Psoas muscle (tissue), 8 donors: ENCODE measurements around the gene SERP1. TPM values are rescaled to one million over a fixed set of nuclear protein-coding genes. Genes with fewer than 3 reads are reported as not detected.

Experiments used
- ATAC-seq, 4 donors: fragments of 200-7000 bp; cut with Tn5 transposase; one replicate each; pipeline ENCODE4 v1.9.1; 2020; ENCODE audit warnings: moderate library complexity in 3 of 4, mild to moderate bottlenecking in 2 of 4
- DNase-seq, 2 donors: peaks; one replicate each; pipeline ENCODE4 v3.0.0-alpha.2; 2020
- H3K27ac ChIP-seq: fragments of 200-600 bp; one replicate; pipeline ENCODE4 v1.8.0; 2022
- H3K27me3 ChIP-seq, 3 donors: fragments of 200-600 bp in 1 of 3; one replicate each; pipeline versions ENCODE4 v1.6.1 to v1.8.0; 2013 to 2022; ENCODE audit warnings: low read length in 2 of 3, mild to moderate bottlenecking in 2 of 3, moderate library complexity in 1 of 3; ENCODE audit not compliant: insufficient read depth in 3 of 3
- H3K36me3 ChIP-seq, 2 donors: fragments of 200-600 bp in 1 of 2; one replicate each; pipeline versions ENCODE4 v1.6.1 to v1.8.0; 2013 to 2022; ENCODE audit warnings: low read depth in 1 of 2, mild to moderate bottlenecking in 1 of 2, moderate library complexity in 1 of 2; ENCODE audit not compliant: insufficient read depth in 1 of 2
- H3K4me1 ChIP-seq: fragments of 200-600 bp; one replicate; pipeline ENCODE4 v1.8.0; 2022
- H3K4me3 ChIP-seq: fragments of 200-600 bp; one replicate; pipeline ENCODE4 v1.8.0; 2022; ENCODE audit warnings: mild to moderate bottlenecking
- H3K9me3 ChIP-seq: fragments of 200-600 bp; one replicate; pipeline ENCODE4 v1.8.0; 2022
- WGBS, 3 donors: extraction: QIAGEN DNeasy Blood & Tissue Kit; methylation state at CpG; one replicate each; pipeline versions ENCODE4 v1.1.6 to v1.1.7; 2013; 5-methylcytosine and 5-hydroxymethylcytosine counted together
- intact Hi-C, 2 donors: fragments of 100-400 bp; cut with DNase I; formaldehyde crosslinking; loops; one replicate each; pipeline versions ENCODE4 v1.11.0 to v1.14.2; 2022
- polyA plus RNA-seq, 3 donors: library from polyadenylated mRNA; stranded (reverse); fragments of 200-250 nt; gene quantifications; one replicate each; pipeline ENCODE4 v1.2.3, GENCODE V29; 2013
- total RNA-seq, 4 donors: library from RNA; stranded (reverse); fragmentation: NEBNext Ultra II Directional in 2 of 4; extraction: Animal tissue kit (Norgen Biotek cat#: 25700) in 2 of 4; gene quantifications; one replicate each; pipeline versions ENCODE4 v1.2.1 to v1.2.4, GENCODE V29; 2021 to 2023
- TF ChIP-seq, protein P1 (sequence below): fragments of 200-600 bp; IDR thresholded peaks from one replicate; pipeline ENCODE4 v1.8.0; 2022; ENCODE audit warnings: antibody characterized with exemption
- donor health status: healthy with polysubstance abuse.
- donor health status: DM: no; HTN: no; CAD: no; lungs with moderate emphysema.
- donor health status: Bipolar disorder and iron deficiency.
- donor health status: healthy.
- donor health status: DM: yes; HTN: yes; CAD: no.
- donor health status: DM: no; HTN: no; CAD: no.
- donor health status: DM: no; HTN: no; CAD: no.
- donor health status: DM: yes; HTN: yes; CAD: no.

SERP1 gene
- total and polyA plus RNA-seq, 7 donors, result 13.2 to 60.2 (median 17.8) TPM

DNA sequence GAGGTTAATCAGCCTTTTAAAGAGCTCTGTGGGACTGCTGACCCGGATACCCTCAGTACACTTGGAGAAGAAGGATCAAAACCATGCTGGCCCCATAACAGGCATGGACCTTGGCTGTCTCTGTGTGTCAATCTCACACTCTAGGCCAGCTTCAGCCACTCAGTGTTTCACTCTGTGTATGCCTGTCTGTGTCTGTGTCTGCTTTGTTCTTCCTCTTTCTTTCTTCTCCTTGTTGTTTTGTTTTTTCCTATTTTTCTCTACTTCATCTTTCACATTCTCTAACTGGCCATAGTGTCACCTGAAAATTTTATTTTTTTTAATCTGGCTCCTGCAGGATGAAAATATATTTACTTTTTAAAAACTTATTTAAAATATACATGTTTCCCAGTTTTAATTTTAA lies 51.1 kb downstream of the SERP1 start:
- no peaks in the 10 kb centered on the region for H3K36me3 ChIP-seq
- TF ChIP-seq, protein P1, sequence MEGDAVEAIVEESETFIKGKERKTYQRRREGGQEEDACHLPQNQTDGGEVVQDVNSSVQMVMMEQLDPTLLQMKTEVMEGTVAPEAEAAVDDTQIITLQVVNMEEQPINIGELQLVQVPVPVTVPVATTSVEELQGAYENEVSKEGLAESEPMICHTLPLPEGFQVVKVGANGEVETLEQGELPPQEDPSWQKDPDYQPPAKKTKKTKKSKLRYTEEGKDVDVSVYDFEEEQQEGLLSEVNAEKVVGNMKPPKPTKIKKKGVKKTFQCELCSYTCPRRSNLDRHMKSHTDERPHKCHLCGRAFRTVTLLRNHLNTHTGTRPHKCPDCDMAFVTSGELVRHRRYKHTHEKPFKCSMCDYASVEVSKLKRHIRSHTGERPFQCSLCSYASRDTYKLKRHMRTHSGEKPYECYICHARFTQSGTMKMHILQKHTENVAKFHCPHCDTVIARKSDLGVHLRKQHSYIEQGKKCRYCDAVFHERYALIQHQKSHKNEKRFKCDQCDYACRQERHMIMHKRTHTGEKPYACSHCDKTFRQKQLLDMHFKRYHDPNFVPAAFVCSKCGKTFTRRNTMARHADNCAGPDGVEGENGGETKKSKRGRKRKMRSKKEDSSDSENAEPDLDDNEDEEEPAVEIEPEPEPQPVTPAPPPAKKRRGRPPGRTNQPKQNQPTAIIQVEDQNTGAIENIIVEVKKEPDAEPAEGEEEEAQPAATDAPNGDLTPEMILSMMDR, result no peak
- H3K27ac ChIP-seq, result no peak overlapping the region
- H3K4me3 ChIP-seq, result no peak overlapping the region
- no peaks in the 10 kb centered on the region for H3K4me1 ChIP-seq
- DNase-seq (no peak), ATAC-seq (peak in 1 of 4 donors; percentile 33)
- H3K9me3 ChIP-seq, result no peaks in the 10 kb centered on the region
- 79 to 89% (median 87%) methylated on average over 1 of the region's 1 CpG for WGBS, 3 donors
- no peaks in the 10 kb centered on the region for H3K27me3 ChIP-seq
- intact Hi-C loops, result loop anchor here (2.0 to 10.0 kb wide), 7 partner anchors 83 to 560 kb away; no protein-coding TSS in a partner anchor

DNA sequence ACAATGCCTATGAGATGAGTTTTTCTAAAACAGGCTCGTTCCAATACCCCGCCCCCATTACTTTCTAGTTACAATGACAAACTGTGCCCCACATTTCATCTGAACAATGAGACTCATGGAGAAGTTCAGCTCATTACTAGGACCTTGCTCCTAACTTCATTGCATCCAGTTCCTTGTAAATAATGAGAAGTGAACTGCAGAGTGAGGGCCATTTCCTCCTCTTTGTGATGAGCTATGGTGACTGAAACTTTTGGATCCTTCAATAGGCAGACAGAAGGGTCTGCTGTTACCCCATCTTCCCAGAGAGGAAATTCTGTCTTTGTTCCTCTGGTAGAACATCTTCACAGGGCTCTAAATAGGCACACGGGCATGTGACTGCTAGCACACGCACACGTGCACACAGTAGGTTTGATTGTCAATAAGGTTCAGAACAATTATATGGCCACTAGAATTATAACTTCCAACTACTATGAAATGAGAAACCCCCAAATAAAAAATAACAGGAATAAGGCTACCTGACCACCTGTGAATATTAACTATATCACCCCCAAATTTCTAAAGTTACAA lies 51.8 kb downstream of the SERP1 start:
- intact Hi-C loops, result loop anchor here in 1 of 2 donors (2.0 to 10.0 kb wide), 4 partner anchors 208 to 560 kb away; no protein-coding TSS in a partner anchor
- Histone ChIP-seq H3K4me3 (no peak overlapping the region), H3K4me1 (no peaks in the 10 kb centered on the region), H3K36me3 (no peaks in the 10 kb centered on the region), H3K27ac (no peak overlapping the region), H3K9me3 (no peaks in the 10 kb centered on the region), H3K27me3 (no peaks in the 10 kb centered on the region)
- TF ChIP-seq, protein P1, result no peak
- ATAC-seq (no peak), DNase-seq (no peak)
- 89 to 93% (median 92%) methylated on average over 5 of the region's 5 CpGs for WGBS, 3 donors

Other genes with a start within 250 kb of the SERP1 start
- gene TSC22D2, start 138.2 kb downstream of the SERP1 start, total RNA-seq, result 10 to 100 TPM; 29.7 to 63.6 (median 36.2) TPM
- gene TSC22D2, start 138.2 kb downstream of the SERP1 start, polyA plus RNA-seq, result 10 to 100 TPM; 10.4 to 22.8 (median 19.3) TPM
- gene EIF2A, start 291 bp upstream of the SERP1 start, total RNA-seq, result 100 to 1,000 TPM in 2 of 4 donors, 10 to 100 TPM in 2; 67.2 to 103 (median 91.2) TPM
- gene EIF2A, start 291 bp upstream of the SERP1 start, polyA plus RNA-seq, result 100 to 1,000 TPM in 2 of 3 donors, 10 to 100 TPM in 1; 85.5 to 117 (median 103) TPM
- gene SELENOT, start 56.8 kb upstream of the SERP1 start, total RNA-seq, result 10 to 100 TPM; 49.5 to 78.1 (median 54.8) TPM
- 100 to 1,000 TPM in 1 of 3 donors, 10 to 100 TPM in 2; 41.5 to 104 (median 98.1) TPM for gene SELENOT, start 56.8 kb upstream of the SERP1 start, polyA plus RNA-seq
- gene ERICH6, start 157.4 kb upstream of the SERP1 start, total RNA-seq, result not detected
- gene ERICH6, start 157.4 kb upstream of the SERP1 start, polyA plus RNA-seq, result not detected
- gene SIAH2, start 216.7 kb upstream of the SERP1 start, total RNA-seq, result 10 to 100 TPM; 10.2 to 13.6 (median 11.7) TPM
- gene SIAH2, start 216.7 kb upstream of the SERP1 start, polyA plus RNA-seq, result 10 to 100 TPM in 2 of 3 donors, 1 to 10 TPM in 1; 8.8 to 15.2 (median 13.8) TPM